ENCODE data around the gene ZIM2. TPM values are rescaled to one million over a fixed set of nuclear protein-coding genes. Genes with fewer than 3 reads are reported as not detected.

Gene ZIM2
- total RNA-seq, 1 donor from 2014 or later: not detected

GRCh38 chr19:56875717-56876116, 35.2 kb upstream of the ZIM2 start:
- Histone ChIP-seq H3K4me1 (no peaks in the 10 kb centered on the region), H3K4me3 (no peak overlapping the region), H3K27ac (no peak overlapping the region), H3K9me3 (peaks cover 0 to 3% of the 10 kb centered on the region in 2 donors), H3K36me3 (no peaks in the 10 kb centered on the region), H3K27me3 (no peaks in the 10 kb centered on the region)
- intact Hi-C loops (cut with DNase I): no loop called here
- DNase-seq (ENCODE audit: low spot score in 2 of 2): no peak
- TF ChIP-seq CTCF (IDR thresholded peaks at IDR 0.05): no peak

- intact Hi-C loops (cut with DNase I): no loop called here
- peaks cover 0 to 3% of the 10 kb centered on the region in 2 donors for H3K9me3 ChIP-seq
- no peak for TF ChIP-seq CTCF (IDR thresholded peaks at IDR 0.05)
- H3K27me3 ChIP-seq: no peaks in the 10 kb centered on the region
- no peak for DNase-seq (ENCODE audit: low spot score in 2 of 2)
- no peaks in the 10 kb centered on the region for H3K36me3 ChIP-seq
- no peaks in the 10 kb centered on the region for H3K4me1 ChIP-seq
- no peak overlapping the region for H3K4me3 ChIP-seq
- no peak overlapping the region for H3K27ac ChIP-seq
Measured at GRCh38 chr19:56874530-56874929, 34.0 kb upstream of the ZIM2 start.

- Histone ChIP-seq H3K27ac (no peak overlapping the region), H3K4me3 (no peak overlapping the region), H3K27me3 (no peaks in the 10 kb centered on the region), H3K4me1 (no peaks in the 10 kb centered on the region), H3K36me3 (no peaks in the 10 kb centered on the region), H3K9me3 (peaks cover 0 to 3% of the 10 kb centered on the region in 2 donors)
- no peak for DNase-seq (ENCODE audit: low spot score in 2 of 2)
- no peak for TF ChIP-seq CTCF (IDR thresholded peaks at IDR 0.05)
- intact Hi-C loops (cut with DNase I): no loop called here
Measured at GRCh38 chr19:56873493-56873892, 33.0 kb upstream of the ZIM2 start.

GRCh38 chr19:56869886-56870285, 29.4 kb upstream of the ZIM2 start:
- Histone ChIP-seq H3K9me3 (peaks cover 0 to 3% of the 10 kb centered on the region in 2 donors), H3K4me1 (no peaks in the 10 kb centered on the region), H3K27ac (no peak overlapping the region), H3K27me3 (no peaks in the 10 kb centered on the region), H3K36me3 (no peaks in the 10 kb centered on the region), H3K4me3 (no peak overlapping the region)
- no peak for DNase-seq (ENCODE audit: low spot score in 2 of 2)
- TF ChIP-seq CTCF (IDR thresholded peaks at IDR 0.05): no peak
- intact Hi-C loops (cut with DNase I): no loop called here

- Histone ChIP-seq H3K4me3 (no peak overlapping the region), H3K36me3 (no peaks in the 10 kb centered on the region), H3K27me3 (no peaks in the 10 kb centered on the region), H3K9me3 (peaks cover 0 to 10% of the 10 kb centered on the region in 2 donors), H3K4me1 (no peaks in the 10 kb centered on the region), H3K27ac (no peak overlapping the region)
- no peak for DNase-seq (ENCODE audit: low spot score in 2 of 2)
- TF ChIP-seq CTCF (IDR thresholded peaks at IDR 0.05): no peak
- intact Hi-C loops (cut with DNase I): no loop called here
Measured at GRCh38 chr19:56868446-56868845, 27.9 kb upstream of the ZIM2 start.

GRCh38 chr19:56866538-56866937, 26.0 kb upstream of the ZIM2 start:
- Histone ChIP-seq H3K9me3 (peaks cover 0 to 9% of the 10 kb centered on the region in 2 donors), H3K4me3 (no peak overlapping the region), H3K27me3 (no peaks in the 10 kb centered on the region), H3K4me1 (no peaks in the 10 kb centered on the region), H3K36me3 (no peaks in the 10 kb centered on the region), H3K27ac (no peak overlapping the region)
- no peak for TF ChIP-seq CTCF (IDR thresholded peaks at IDR 0.05)
- intact Hi-C loops (cut with DNase I): no loop called here
- no peak for DNase-seq (ENCODE audit: low spot score in 2 of 2)
